Endodermal cell (in vitro differentiated cells): ENCODE measurements around the gene AKAP5. TPM values are rescaled to one million over a fixed set of nuclear protein-coding genes. Genes with fewer than 3 reads are reported as not detected.

Source experiments
- DNase-seq: peaks from one replicate; pipeline ENCODE4 v3.0.0-alpha.2; 2017
- H3K27ac ChIP-seq: 2 replicates; pipeline ENCODE4 v1.5.1; 2013; ENCODE audit warnings: mild to moderate bottlenecking, low read depth, low read length, moderate library complexity
- H3K27me3 ChIP-seq: 2 replicates; pipeline ENCODE4 v1.6.1; 2013; ENCODE audit warnings: mild to moderate bottlenecking, low read length, moderate library complexity; ENCODE audit not compliant: insufficient read depth, control insufficient read depth, poor library complexity, severe bottlenecking
- H3K36me3 ChIP-seq: 2 replicates; pipeline ENCODE4 v1.7.0; 2013; ENCODE audit warnings: mild to moderate bottlenecking, low read length, moderate library complexity; ENCODE audit not compliant: control insufficient read depth, insufficient read depth
- H3K4me1 ChIP-seq: one replicate; pipeline ENCODE4 v1.7.0; 2013; ENCODE audit warnings: low read length; ENCODE audit not compliant: control insufficient read depth, insufficient read depth
- H3K4me3 ChIP-seq: 2 replicates; pipeline ENCODE4 v1.5.1; 2013; ENCODE audit warnings: mild to moderate bottlenecking, low read length, moderate library complexity
- H3K9ac ChIP-seq: 2 replicates; pipeline ENCODE4 v1.6.1; 2013; ENCODE audit warnings: mild to moderate bottlenecking, low read length, moderate library complexity; ENCODE audit not compliant: poor library complexity, severe bottlenecking; ENCODE audit errors: extremely low read depth
- H3K9me3 ChIP-seq: 2 replicates; pipeline ENCODE4 v1.6.1; 2013; ENCODE audit warnings: mild to moderate bottlenecking, low read length, moderate library complexity; ENCODE audit not compliant: control insufficient read depth
- H3K27ac Mint-ChIP-seq: 2 replicates; pipeline ENCODE4 v1.8.0; 2020; ENCODE audit warnings: mixed read lengths
- H3K27me3 Mint-ChIP-seq: 2 replicates; pipeline ENCODE4 v1.8.0; 2021; ENCODE audit warnings: mild to moderate bottlenecking, mixed read lengths; ENCODE audit not compliant: insufficient read depth
- H3K36me3 Mint-ChIP-seq: 2 replicates; pipeline ENCODE4 v1.8.0; 2020; ENCODE audit warnings: low read depth, mixed read lengths
- H3K4me1 Mint-ChIP-seq: 2 replicates; pipeline ENCODE4 v1.8.0; 2020; ENCODE audit warnings: mixed read lengths
- H3K4me3 Mint-ChIP-seq: 2 replicates; pipeline ENCODE4 v1.8.0; 2020; ENCODE audit warnings: mild to moderate bottlenecking, moderate library complexity, mixed read lengths
- H3K9me3 Mint-ChIP-seq: 2 replicates; pipeline ENCODE4 v1.8.0; 2020; ENCODE audit warnings: mild to moderate bottlenecking, mixed read lengths
- WGBS, 2 experiments: methylation state at CpG; one replicate each; pipeline versions ENCODE4 v1.1.5 to v1.1.7; 2013; ENCODE audit warnings: missing lambda C conversion rate in 2 of 2, mixed read lengths in 1 of 2; ENCODE audit not compliant: insufficient coverage in 1 of 2, insufficient read length in 1 of 2; 5-methylcytosine and 5-hydroxymethylcytosine counted together
- total RNA-seq, 2 donors: library from RNA; stranded (reverse); fragmentation: NEBNext Ultra II Directional in 1 of 2; extraction: Animal tissue kit (Norgen Biotek cat#: 25700) in 1 of 2; gene quantifications; 2 replicates in 1 of 2; 3 replicates in 1 of 2; pipeline ENCODE4 v1.2.1, GENCODE V29; 2021
- TF ChIP-seq, protein P1 (sequence below): fragments of 200-600 bp; sonication (generic); conservative IDR thresholded peaks from 2 replicates; pipeline ENCODE4 v1.5.0; 2021; ENCODE audit warnings: antibody characterized with exemption, mild to moderate bottlenecking

Gene AKAP5
- total RNA-seq, 2 donors from 2014 or later = 1.3 to 2.0 TPM

- no peaks in the 10 kb centered on the region for H3K36me3 ChIP-seq
- H3K4me3 ChIP-seq = no peak overlapping the region
- Mint-ChIP-seq H3K4me3 (no peak overlapping the region), H3K27ac (no peak overlapping the region), H3K9me3 (no peaks in the 10 kb centered on the region), H3K27me3 (peaks cover 10% of the 10 kb centered on the region), H3K36me3 (no peaks in the 10 kb centered on the region), H3K4me1 (peaks cover 7% of the 10 kb centered on the region)
- no peak overlapping the region for H3K9ac ChIP-seq
- DNase-seq = no peak
- no peaks in the 10 kb centered on the region for H3K4me1 ChIP-seq
- H3K27ac ChIP-seq = no peak overlapping the region
- H3K27me3 ChIP-seq = peaks cover 19% of the 10 kb centered on the region
- WGBS, 2 experiments = 71 to 77% methylated on average over 3 of the region's 3 CpGs
- H3K9me3 ChIP-seq = no peaks in the 10 kb centered on the region
- TF ChIP-seq, protein P1, sequence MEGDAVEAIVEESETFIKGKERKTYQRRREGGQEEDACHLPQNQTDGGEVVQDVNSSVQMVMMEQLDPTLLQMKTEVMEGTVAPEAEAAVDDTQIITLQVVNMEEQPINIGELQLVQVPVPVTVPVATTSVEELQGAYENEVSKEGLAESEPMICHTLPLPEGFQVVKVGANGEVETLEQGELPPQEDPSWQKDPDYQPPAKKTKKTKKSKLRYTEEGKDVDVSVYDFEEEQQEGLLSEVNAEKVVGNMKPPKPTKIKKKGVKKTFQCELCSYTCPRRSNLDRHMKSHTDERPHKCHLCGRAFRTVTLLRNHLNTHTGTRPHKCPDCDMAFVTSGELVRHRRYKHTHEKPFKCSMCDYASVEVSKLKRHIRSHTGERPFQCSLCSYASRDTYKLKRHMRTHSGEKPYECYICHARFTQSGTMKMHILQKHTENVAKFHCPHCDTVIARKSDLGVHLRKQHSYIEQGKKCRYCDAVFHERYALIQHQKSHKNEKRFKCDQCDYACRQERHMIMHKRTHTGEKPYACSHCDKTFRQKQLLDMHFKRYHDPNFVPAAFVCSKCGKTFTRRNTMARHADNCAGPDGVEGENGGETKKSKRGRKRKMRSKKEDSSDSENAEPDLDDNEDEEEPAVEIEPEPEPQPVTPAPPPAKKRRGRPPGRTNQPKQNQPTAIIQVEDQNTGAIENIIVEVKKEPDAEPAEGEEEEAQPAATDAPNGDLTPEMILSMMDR = no peak
These were observed 3.2 kb downstream of the AKAP5 start for GRCh38 chr14:64468451-64468850.

DNA sequence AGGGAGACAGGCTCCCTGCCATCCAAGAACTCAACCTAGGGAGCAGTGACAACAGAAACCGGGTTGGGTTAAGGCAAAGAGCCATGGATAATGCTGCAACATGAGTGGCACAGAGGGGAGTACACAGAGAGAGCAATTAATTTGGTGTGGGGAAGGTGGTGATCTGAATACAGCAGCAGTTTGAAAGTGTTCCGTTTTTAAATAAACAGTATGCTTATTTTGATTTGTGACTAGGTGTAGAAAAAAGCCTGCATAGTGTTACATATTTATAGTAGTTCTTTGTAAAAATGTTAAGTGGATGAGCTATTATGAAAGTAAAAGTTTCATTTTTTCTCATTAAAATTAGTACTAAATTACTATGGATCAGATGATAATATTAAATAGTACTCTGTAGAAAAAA lies 8.7 kb downstream of the AKAP5 start:
- H3K27ac ChIP-seq = no peak overlapping the region
- no peak overlapping the region for H3K4me3 Mint-ChIP-seq

DNA sequence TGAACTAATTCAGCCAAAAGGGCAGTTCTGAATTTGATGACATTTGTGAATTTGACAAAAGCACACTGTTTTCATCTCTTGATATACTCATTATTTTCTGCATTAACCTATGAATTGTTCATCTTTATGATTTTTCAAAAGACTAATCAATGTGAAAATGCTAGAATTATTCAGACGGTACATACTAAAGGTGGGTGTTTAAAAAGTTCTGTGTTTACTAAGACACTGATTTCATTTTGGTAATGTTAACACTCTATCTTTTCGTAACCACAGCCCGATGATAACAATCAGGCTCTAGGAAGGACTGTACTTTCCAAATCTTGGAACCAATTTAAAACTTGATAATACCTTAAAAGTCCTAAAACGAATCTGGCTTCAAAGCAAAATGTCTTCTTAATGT lies 9.4 kb downstream of the AKAP5 start:
- H3K4me3 Mint-ChIP-seq = no peak overlapping the region
- H3K36me3 Mint-ChIP-seq = peaks cover 2% of the 10 kb centered on the region
- DNase-seq = no peak
- H3K27me3 Mint-ChIP-seq = no peaks in the 10 kb centered on the region
- Histone ChIP-seq H3K27ac (no peak overlapping the region), H3K9me3 (no peaks in the 10 kb centered on the region), H3K36me3 (no peaks in the 10 kb centered on the region), H3K9ac (no peak overlapping the region), H3K4me3 (no peak overlapping the region), H3K27me3 (peaks cover 2% of the 10 kb centered on the region), H3K4me1 (no peaks in the 10 kb centered on the region)
- H3K4me1 Mint-ChIP-seq = no peaks in the 10 kb centered on the region
- WGBS, 2 experiments = 98 to 100% methylated on average over 3 to 4 of the region's 4 CpGs
- TF ChIP-seq, protein P1 = no peak
- no peaks in the 10 kb centered on the region for H3K9me3 Mint-ChIP-seq
- no peak overlapping the region for H3K27ac Mint-ChIP-seq

More for the DNA sequence above, 8.7 kb downstream of the AKAP5 start:
- DNase-seq = no peak
- Histone ChIP-seq H3K4me3 (no peak overlapping the region), H3K4me1 (no peaks in the 10 kb centered on the region), H3K9ac (no peak overlapping the region), H3K27me3 (peaks cover 9% of the 10 kb centered on the region), H3K36me3 (no peaks in the 10 kb centered on the region), H3K9me3 (no peaks in the 10 kb centered on the region)
- TF ChIP-seq, protein P1 = no peak
- no peaks in the 10 kb centered on the region for H3K27me3 Mint-ChIP-seq
- H3K9me3 Mint-ChIP-seq = no peaks in the 10 kb centered on the region
- no peak overlapping the region for H3K27ac Mint-ChIP-seq
- 74 to 83% methylated on average over 2 of the region's 2 CpGs for WGBS, 2 experiments
- no peaks in the 10 kb centered on the region for H3K36me3 Mint-ChIP-seq
- H3K4me1 Mint-ChIP-seq = no peaks in the 10 kb centered on the region
